ENCODE data around the gene MEI4.

DNA sequence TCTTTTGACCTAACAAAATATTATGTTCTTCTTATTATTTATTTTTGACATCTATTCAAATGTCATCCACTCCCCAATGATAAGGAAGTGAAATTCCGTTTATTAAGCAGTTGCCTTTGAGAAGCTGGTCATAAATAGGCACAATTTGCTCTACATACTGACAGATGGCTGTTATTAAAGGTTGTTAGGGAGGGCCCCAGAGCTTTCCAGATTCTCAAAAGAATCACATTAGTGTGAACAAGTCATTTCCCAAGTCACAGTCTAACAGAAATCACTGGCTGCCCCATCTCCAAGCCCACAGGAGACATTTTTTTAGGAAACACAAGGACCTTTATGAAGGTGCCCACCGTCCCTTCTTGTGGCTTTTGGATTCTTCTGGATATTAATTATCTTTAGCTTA lies 172.4 kb downstream of the MEI4 start:
- TF ChIP-seq, protein P1, sequence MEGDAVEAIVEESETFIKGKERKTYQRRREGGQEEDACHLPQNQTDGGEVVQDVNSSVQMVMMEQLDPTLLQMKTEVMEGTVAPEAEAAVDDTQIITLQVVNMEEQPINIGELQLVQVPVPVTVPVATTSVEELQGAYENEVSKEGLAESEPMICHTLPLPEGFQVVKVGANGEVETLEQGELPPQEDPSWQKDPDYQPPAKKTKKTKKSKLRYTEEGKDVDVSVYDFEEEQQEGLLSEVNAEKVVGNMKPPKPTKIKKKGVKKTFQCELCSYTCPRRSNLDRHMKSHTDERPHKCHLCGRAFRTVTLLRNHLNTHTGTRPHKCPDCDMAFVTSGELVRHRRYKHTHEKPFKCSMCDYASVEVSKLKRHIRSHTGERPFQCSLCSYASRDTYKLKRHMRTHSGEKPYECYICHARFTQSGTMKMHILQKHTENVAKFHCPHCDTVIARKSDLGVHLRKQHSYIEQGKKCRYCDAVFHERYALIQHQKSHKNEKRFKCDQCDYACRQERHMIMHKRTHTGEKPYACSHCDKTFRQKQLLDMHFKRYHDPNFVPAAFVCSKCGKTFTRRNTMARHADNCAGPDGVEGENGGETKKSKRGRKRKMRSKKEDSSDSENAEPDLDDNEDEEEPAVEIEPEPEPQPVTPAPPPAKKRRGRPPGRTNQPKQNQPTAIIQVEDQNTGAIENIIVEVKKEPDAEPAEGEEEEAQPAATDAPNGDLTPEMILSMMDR (IDR thresholded peaks at IDR 0.05) = no peak
- TF ChIP-seq POLR2A (IDR thresholded peaks at IDR 0.05) (no peak), POLR2AphosphoS5 (IDR thresholded peaks at IDR 0.05) (no peak)
